Caco-2 (cell line): ENCODE results near the gene HIBCH. TPM values are rescaled to one million over a fixed set of nuclear protein-coding genes. Genes with fewer than 3 reads are reported as not detected.

Experiments used
- BruUV-seq: library from RNA; stranded (reverse); fragments of 400-500 nt; replicated peaks from 2 replicates; lab custom pipeline; 2021; lab: Mats Ljungman, UMichigan
- CTCF ChIA-PET: fragments of 300-600 bp; sonication (Branson Sonifier 250); formaldehyde crosslinking; loops from one replicate; lab custom pipeline; 2022; ENCODE audit warnings: antibody characterized with exemption; lab: Charles Lee
- POLR2A ChIA-PET: fragments of 300-600 bp; sonication (Branson Sonifier 250); formaldehyde crosslinking; loops from one replicate; lab custom pipeline; 2022; ENCODE audit warnings: antibody characterized with exemption; lab: Charles Lee
- DNase-seq, 2 experiments: peaks; one replicate each; pipeline versions ENCODE4 v3.0.0 to v3.0.0-alpha.2; 2020 to 2022
- H3K27me3 ChIP-seq: replicated peaks from 2 replicates; pipeline ENCODE4 v1.6.0; 2011; ENCODE audit warnings: low read length; ENCODE audit not compliant: control insufficient read depth, insufficient read depth
- H3K36me3 ChIP-seq: 2 replicates; pipeline ENCODE4 v1.5.1; 2011; ENCODE audit warnings: low read length; ENCODE audit not compliant: control insufficient read depth, insufficient read depth
- H3K4me1 ChIP-seq: fragments of 250-450 bp; sonication (Bioruptor Pico); 2 replicates; pipeline ENCODE4 v1.5.1; 2020; ENCODE audit warnings: mild to moderate bottlenecking
- H3K4me3 ChIP-seq: 2 replicates; pipeline ENCODE4 v1.5.1; 2011; ENCODE audit warnings: low read depth, mild to moderate bottlenecking, control low read depth, low read length
- H3K9me3 ChIP-seq: fragments of 250-450 bp; sonication (Bioruptor Pico); 2 replicates; pipeline ENCODE4 v1.5.1; 2020; ENCODE audit warnings: mild to moderate bottlenecking, moderate library complexity
- H3K27ac Mint-ChIP-seq: one replicate; pipeline ENCODE4 v1.8.0; 2022; ENCODE audit warnings: mixed read lengths; ENCODE audit not compliant: unreplicated experiment
- H3K27me3 Mint-ChIP-seq: one replicate; pipeline ENCODE4 v1.8.0; 2022; ENCODE audit warnings: mixed read lengths; ENCODE audit not compliant: insufficient read depth, unreplicated experiment
- H3K36me3 Mint-ChIP-seq: one replicate; pipeline ENCODE4 v1.8.0; 2022; ENCODE audit warnings: mild to moderate bottlenecking, mixed read lengths; ENCODE audit not compliant: insufficient read depth, unreplicated experiment
- H3K4me1 Mint-ChIP-seq: one replicate; pipeline ENCODE4 v1.8.0; 2022; ENCODE audit warnings: low read depth, mixed read lengths; ENCODE audit not compliant: unreplicated experiment
- H3K4me3 Mint-ChIP-seq: one replicate; pipeline ENCODE4 v1.8.0; 2022; ENCODE audit warnings: mild to moderate bottlenecking, moderate library complexity, mixed read lengths; ENCODE audit not compliant: unreplicated experiment
- H3K9me3 Mint-ChIP-seq: one replicate; pipeline ENCODE4 v1.8.0; 2022; ENCODE audit warnings: mixed read lengths; ENCODE audit not compliant: unreplicated experiment
- CTCF ChIP-seq, 2 experiments: fragments of 200-600 bp in 1 of 2; IDR thresholded peaks; 1 replicate in 1 of 2; 2 replicates in 1 of 2; pipeline versions ENCODE4 v1.5.1 to v1.8.0; 2011 to 2022; ENCODE audit warnings: antibody characterized with exemption in 1 of 2, control low read depth in 1 of 2, inconsistent platforms in 1 of 2, low read depth in 1 of 2, low read length in 1 of 2, mild to moderate bottlenecking in 1 of 2, moderate library complexity in 1 of 2; ENCODE audit not compliant: insufficient read depth in 1 of 2, severe bottlenecking in 1 of 2, unreplicated experiment in 1 of 2
- intact Hi-C: fragments of 100-400 bp; cut with micrococcal nuclease; formaldehyde crosslinking; loops from one replicate; pipeline ENCODE4 v1.10.0; 2022; ENCODE audit not compliant: unreplicated experiment
- total RNA-seq: library from RNA; stranded (reverse); gene quantifications from 2 replicates; pipeline ENCODE4 v1.2.3, GENCODE V29; 2022

Gene HIBCH
- total RNA-seq, 1 experiment from 2014 or later = 34.4 TPM

- ChIA-PET CTCF (interaction anchor here (1.3 kb wide), 1 partner anchor 10 kb away, joined by 6 read pairs; a partner anchor contains a TSS), POLR2A (interaction anchor here (0.9 kb wide), 1 partner anchor 9 kb away, joined by 3 read pairs; no protein-coding TSS in a partner anchor)
- no peak for DNase-seq
- Histone ChIP-seq H3K4me3 (no peak overlapping the region), H3K36me3 (no peaks in the 10 kb centered on the region), H3K27me3 (no peaks in the 10 kb centered on the region), H3K4me1 (peaks cover 25% of the 10 kb centered on the region), H3K9me3 (peaks cover 7% of the 10 kb centered on the region)
- Mint-ChIP-seq H3K27me3 (no peaks in the 10 kb centered on the region), H3K36me3 (no peaks in the 10 kb centered on the region), H3K4me3 (no peak overlapping the region), H3K27ac (no peak overlapping the region), H3K4me1 (peaks cover 21% of the 10 kb centered on the region), H3K9me3 (peaks cover 44% of the 10 kb centered on the region)
- no peak for TF ChIP-seq CTCF (IDR thresholded peaks at IDR 0.05; ENCODE audit: insufficient read depth in 1 of 2, low read depth in 1 of 2, low read length in 1 of 2, severe bottlenecking in 1 of 2, unreplicated experiment in 1 of 2)
- intact Hi-C loops = loop anchor here (1.0 kb wide), 1 partner anchor 32 kb away; no protein-coding TSS in a partner anchor
- BruUV-seq = no TSS peak
Observed at GRCh38 chr2:190170673-190171072, 149.0 kb downstream of the HIBCH start.

- Mint-ChIP-seq H3K4me1 (peaks cover 21% of the 10 kb centered on the region), H3K36me3 (no peaks in the 10 kb centered on the region), H3K4me3 (no peak overlapping the region), H3K9me3 (peaks cover 49% of the 10 kb centered on the region), H3K27ac (no peak overlapping the region), H3K27me3 (no peaks in the 10 kb centered on the region)
- DNase-seq = no peak
- H3K4me1 ChIP-seq = peaks cover 25% of the 10 kb centered on the region
- H3K36me3 ChIP-seq = no peaks in the 10 kb centered on the region
- ChIA-PET CTCF (no interaction called here), POLR2A (no interaction called here)
- no TSS peak for BruUV-seq
- H3K4me3 ChIP-seq = no peak overlapping the region
- TF ChIP-seq CTCF (IDR thresholded peaks at IDR 0.05; ENCODE audit: insufficient read depth in 1 of 2, low read depth in 1 of 2, low read length in 1 of 2, severe bottlenecking in 1 of 2, unreplicated experiment in 1 of 2) = no peak
- intact Hi-C loops = loop anchor here (1.0 kb wide), 1 partner anchor 31 kb away; no protein-coding TSS in a partner anchor
- peaks cover 7% of the 10 kb centered on the region for H3K9me3 ChIP-seq
- no peaks in the 10 kb centered on the region for H3K27me3 ChIP-seq
Observed at GRCh38 chr2:190169221-190170072, 150.2 kb downstream of the HIBCH start.

- H3K27me3 Mint-ChIP-seq = no peaks in the 10 kb centered on the region
- Histone ChIP-seq H3K27me3 (no peaks in the 10 kb centered on the region), H3K4me1 (peaks cover 25% of the 10 kb centered on the region), H3K36me3 (no peaks in the 10 kb centered on the region), H3K4me3 (no peak overlapping the region), H3K9me3 (peaks cover 5% of the 10 kb centered on the region)
- POLR2A ChIA-PET = no interaction called here
- H3K36me3 Mint-ChIP-seq = no peaks in the 10 kb centered on the region
- CTCF ChIA-PET = no interaction called here
- no peak for DNase-seq
- BruUV-seq = no TSS peak
- TF ChIP-seq CTCF (IDR thresholded peaks at IDR 0.05; ENCODE audit: insufficient read depth in 1 of 2, low read depth in 1 of 2, low read length in 1 of 2, severe bottlenecking in 1 of 2, unreplicated experiment in 1 of 2) = no peak
- no peak overlapping the region for H3K27ac Mint-ChIP-seq
- H3K9me3 Mint-ChIP-seq = peaks cover 37% of the 10 kb centered on the region
- H3K4me1 Mint-ChIP-seq = peaks cover 21% of the 10 kb centered on the region
- H3K4me3 Mint-ChIP-seq = no peak overlapping the region
- intact Hi-C loops = no loop called here
Observed at GRCh38 chr2:190167702-190168101, 151.9 kb downstream of the HIBCH start.
